ENCODE measurements around the gene XG.

- TF ChIP-seq E2F6 (IDR thresholded peaks at IDR 0.05; ENCODE audit: borderline replicate concordance in 1 of 2, extremely low read depth in 1 of 2, insufficient read depth in 1 of 2, insufficient read length in 1 of 2, low read depth in 1 of 2, low read length in 1 of 2, poor library complexity in 1 of 2, severe bottlenecking in 1 of 2) (no peak), CTCF (IDR thresholded peaks at IDR 0.05 in 2 of 3, conservative IDR thresholded peaks at IDR 0.05 in 1 of 3; ENCODE audit: insufficient read depth in 2 of 3, low read depth in 1 of 3, low read length in 3 of 3) (no peak), TSHZ1 (CRISPR knock-in tag; IDR thresholded peaks at IDR 0.05) (no peak), REST (IDR thresholded peaks at IDR 0.05; ENCODE audit: borderline replicate concordance) (no peak), REST (CRISPR knock-in tag; IDR thresholded peaks at IDR 0.05; ENCODE audit: low read depth) (no peak), STAG1 (CRISPR knock-in tag; IDR thresholded peaks at IDR 0.05; ENCODE audit: borderline replicate concordance) (no peak), CEBPB (tag; IDR thresholded peaks at IDR 0.05) (no peak)
Measured at GRCh38 chrX:2831471-2832228, 79.8 kb downstream of the XG start.
